ENCODE data around the gene CELA2A. TPM values are rescaled to one million over a fixed set of nuclear protein-coding genes. Genes with fewer than 3 reads are reported as not detected.
"Not testable (repeated sequence)": the region's sequence is repeated elsewhere in the genome, so short reads cannot be mapped to it uniquely, and the experiment has no call there.

The CELA2A gene
- total and polyA plus RNA-seq, 2 donors (not counting 1 experiment from before 2014, with no cell fraction given), result not detected

GRCh38 chr1:15426492-15427279 lies 29.8 kb upstream of the CELA2A start:
- TF ChIP-seq EZH2 (IDR thresholded peaks at IDR 0.05; ENCODE audit: low read length, missing control alignments), result no peak
- TF ChIP-seq, protein P1, sequence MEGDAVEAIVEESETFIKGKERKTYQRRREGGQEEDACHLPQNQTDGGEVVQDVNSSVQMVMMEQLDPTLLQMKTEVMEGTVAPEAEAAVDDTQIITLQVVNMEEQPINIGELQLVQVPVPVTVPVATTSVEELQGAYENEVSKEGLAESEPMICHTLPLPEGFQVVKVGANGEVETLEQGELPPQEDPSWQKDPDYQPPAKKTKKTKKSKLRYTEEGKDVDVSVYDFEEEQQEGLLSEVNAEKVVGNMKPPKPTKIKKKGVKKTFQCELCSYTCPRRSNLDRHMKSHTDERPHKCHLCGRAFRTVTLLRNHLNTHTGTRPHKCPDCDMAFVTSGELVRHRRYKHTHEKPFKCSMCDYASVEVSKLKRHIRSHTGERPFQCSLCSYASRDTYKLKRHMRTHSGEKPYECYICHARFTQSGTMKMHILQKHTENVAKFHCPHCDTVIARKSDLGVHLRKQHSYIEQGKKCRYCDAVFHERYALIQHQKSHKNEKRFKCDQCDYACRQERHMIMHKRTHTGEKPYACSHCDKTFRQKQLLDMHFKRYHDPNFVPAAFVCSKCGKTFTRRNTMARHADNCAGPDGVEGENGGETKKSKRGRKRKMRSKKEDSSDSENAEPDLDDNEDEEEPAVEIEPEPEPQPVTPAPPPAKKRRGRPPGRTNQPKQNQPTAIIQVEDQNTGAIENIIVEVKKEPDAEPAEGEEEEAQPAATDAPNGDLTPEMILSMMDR (conservative IDR thresholded peaks at IDR 0.05 in 1 of 2, IDR thresholded peaks at IDR 0.05 in 1 of 2; ENCODE audit: low read depth in 1 of 2, low read length in 2 of 2), result peak; percentile 18 to 28
- Histone ChIP-seq H3K27ac (ENCODE audit: insufficient read depth, low read length) (peak overlapping the region; percentile 34), H3K27me3 (ENCODE audit: control insufficient read depth, insufficient read depth, low read length) (no peaks in the 10 kb centered on the region), H3K4me1 (ENCODE audit: control insufficient read depth, extremely low read depth, insufficient read depth, low read length) (peaks cover 3% of the 10 kb centered on the region), H3K9ac (ENCODE audit: insufficient read depth, low read length) (no peak overlapping the region), H3K79me2 (ENCODE audit: control insufficient read depth, insufficient read depth, low read length) (peaks cover 1% of the 10 kb centered on the region), H4K20me1 (ENCODE audit: control insufficient read depth, extremely low read depth, insufficient read depth, low read length) (no peaks in the 10 kb centered on the region), H3K4me3 (replicated peaks in 1 of 4; ENCODE audit: control extremely low read depth in 1 of 4, insufficient read depth in 1 of 4, low read depth in 3 of 4, low read length in 4 of 4) (no peak overlapping the region), H3K4me2 (ENCODE audit: extremely low read depth, insufficient read depth, low read length) (no peak overlapping the region), H3K9me3 (ENCODE audit: control insufficient read depth, insufficient read depth, low read depth, low read length) (no peaks in the 10 kb centered on the region), H3K36me3 (ENCODE audit: control insufficient read depth, insufficient read depth, low read length) (peaks cover 2% of the 10 kb centered on the region), H2AFZ (ENCODE audit: low read length) (no peak overlapping the region)
- peak; percentile 69 to 74 for DNase-seq (ENCODE audit: low read depth in 2 of 2)

DNA sequence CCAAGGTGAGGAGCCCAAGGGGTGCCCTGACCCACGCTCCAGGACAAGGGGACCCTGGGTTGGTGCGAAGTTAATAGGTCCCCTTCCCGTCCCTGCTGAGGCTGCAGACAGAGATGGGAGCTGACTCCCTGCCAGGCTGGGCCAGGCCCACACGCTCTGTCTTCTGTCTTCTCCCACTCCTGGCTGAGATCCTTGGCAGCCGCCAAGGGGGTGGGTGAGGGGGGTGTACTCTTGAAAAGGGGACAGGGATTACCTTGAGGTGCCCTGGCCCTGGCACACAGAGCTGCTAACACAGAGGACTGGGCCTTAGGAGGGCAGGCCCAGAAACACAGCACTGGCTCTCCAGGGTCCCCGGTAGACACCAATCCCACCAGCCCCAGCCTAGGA lies 29.3 kb upstream of the CELA2A start:
- Histone ChIP-seq H4K20me1 (ENCODE audit: control insufficient read depth, extremely low read depth, insufficient read depth, low read length) (no peaks in the 10 kb centered on the region), H3K27ac (ENCODE audit: insufficient read depth, low read length) (peak overlapping the region; percentile 34), H3K27me3 (ENCODE audit: control insufficient read depth, insufficient read depth, low read length) (no peaks in the 10 kb centered on the region), H3K4me1 (ENCODE audit: control insufficient read depth, extremely low read depth, insufficient read depth, low read length) (peaks cover 3% of the 10 kb centered on the region), H3K79me2 (ENCODE audit: control insufficient read depth, insufficient read depth, low read length) (no peaks in the 10 kb centered on the region), H2AFZ (ENCODE audit: low read length) (no peak overlapping the region), H3K4me3 (replicated peaks in 1 of 4; ENCODE audit: control extremely low read depth in 1 of 4, insufficient read depth in 1 of 4, low read depth in 3 of 4, low read length in 4 of 4) (no peak overlapping the region), H3K36me3 (ENCODE audit: control insufficient read depth, insufficient read depth, low read length) (peaks cover 2% of the 10 kb centered on the region), H3K9me3 (ENCODE audit: control insufficient read depth, insufficient read depth, low read depth, low read length) (no peaks in the 10 kb centered on the region), H3K9ac (ENCODE audit: insufficient read depth, low read length) (no peak overlapping the region), H3K4me2 (ENCODE audit: extremely low read depth, insufficient read depth, low read length) (no peak overlapping the region)
- no peak for TF ChIP-seq EZH2 (IDR thresholded peaks at IDR 0.05; ENCODE audit: low read length, missing control alignments)
- TF ChIP-seq, protein P1 (conservative IDR thresholded peaks at IDR 0.05 in 1 of 2, IDR thresholded peaks at IDR 0.05 in 1 of 2; ENCODE audit: low read depth in 1 of 2, low read length in 2 of 2), result no peak
- DNase-seq (ENCODE audit: low read depth in 2 of 2), result no peak

DNA sequence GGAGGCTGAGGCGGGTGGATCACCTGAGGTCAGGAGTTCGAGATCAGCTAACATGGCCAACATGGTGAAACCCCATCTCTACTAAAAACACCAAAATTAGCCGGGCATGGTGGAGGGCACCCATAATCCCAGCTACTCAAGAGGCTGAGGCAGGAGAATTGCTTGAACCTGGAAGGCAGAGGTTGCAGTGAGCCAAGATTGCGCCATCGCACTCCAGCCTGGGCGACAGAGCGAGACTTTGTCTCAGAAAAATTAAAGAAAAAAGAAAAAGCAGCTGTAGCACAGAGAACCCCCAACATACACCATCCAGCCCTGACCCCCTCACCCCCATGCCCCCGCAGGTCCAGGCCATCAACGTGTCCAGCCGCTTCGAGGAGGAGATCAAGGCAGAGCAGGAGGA lies 28.3 kb upstream of the CELA2A start:
- not testable (repeated sequence) for H3K9ac ChIP-seq (ENCODE audit: insufficient read depth, low read length); H3K36me3 ChIP-seq (ENCODE audit: control insufficient read depth, insufficient read depth, low read length); H4K20me1 ChIP-seq (ENCODE audit: control insufficient read depth, extremely low read depth, insufficient read depth, low read length); H3K9me3 ChIP-seq (ENCODE audit: control insufficient read depth, insufficient read depth, low read depth, low read length); H3K27me3 ChIP-seq (ENCODE audit: control insufficient read depth, insufficient read depth, low read length); DNase-seq (ENCODE audit: low read depth in 2 of 2); H3K4me3 ChIP-seq (replicated peaks in 1 of 4; ENCODE audit: control extremely low read depth in 1 of 4, insufficient read depth in 1 of 4, low read depth in 3 of 4, low read length in 4 of 4); H3K4me2 ChIP-seq (ENCODE audit: extremely low read depth, insufficient read depth, low read length); H2AFZ ChIP-seq (ENCODE audit: low read length); H3K79me2 ChIP-seq (ENCODE audit: control insufficient read depth, insufficient read depth, low read length); H3K27ac ChIP-seq (ENCODE audit: insufficient read depth, low read length)
- H3K4me1 ChIP-seq (ENCODE audit: control insufficient read depth, extremely low read depth, insufficient read depth, low read length), result peaks cover 11% of the 10 kb centered on the region
